K562 (cell line): ENCODE measurements around the gene FRMD3.

Experiments used
- EP300 ChIP-seq: IDR thresholded peaks from 2 replicates; pipeline ENCODE4 v1.6.1; 2012; ENCODE audit warnings: low read length, improper control_type of control experiment
- EZH2 ChIP-seq: IDR thresholded peaks from 2 replicates; pipeline ENCODE4 v1.6.1; 2012; ENCODE audit warnings: low read depth, mild to moderate bottlenecking, inconsistent platforms, low read length, borderline replicate concordance
- JUN ChIP-seq, 2 experiments: sonication (generic) in 1 of 2; formaldehyde crosslinking in 1 of 2; IDR thresholded peaks; 2 replicates each; pipeline versions ENCODE4 v1.6.1 to v1.8.0; 2012 to 2022; ENCODE audit warnings: borderline replicate concordance in 2 of 2, mild to moderate bottlenecking in 2 of 2, improper control_type of control experiment in 1 of 2, low read depth in 1 of 2, low read length in 1 of 2, missing genetic modification reagents in 1 of 2
- MEIS2 ChIP-seq: fragments of 450-650 bp; IDR thresholded peaks from 2 replicates; pipeline ENCODE4 v1.6.1; 2014; ENCODE audit warnings: mild to moderate bottlenecking; ENCODE audit not compliant: partially characterized antibody
- MTF1 ChIP-seq: fragments of 250-450 bp; sonication (Bioruptor Pico); IDR thresholded peaks from 2 replicates; pipeline ENCODE4 v1.9.0; 2021; ENCODE audit warnings: moderate library complexity, mild to moderate bottlenecking, inconsistent platforms, borderline replicate concordance
- POLR2A ChIP-seq: fragments of 450-650 bp; conservative IDR thresholded peaks from 2 replicates; pipeline ENCODE4 v1.6.1; 2016
- POLR2AphosphoS2 ChIP-seq: IDR thresholded peaks from 2 replicates; pipeline ENCODE4 v1.6.1; 2012; ENCODE audit warnings: low read length, improper control_type of control experiment
- RAD21 ChIP-seq, 2 experiments: fragments of 250-450 bp in 1 of 2; fragments of 450-650 bp in 1 of 2; sonication (Bioruptor Pico) in 1 of 2; formaldehyde crosslinking in 1 of 2; IDR thresholded peaks in 1 of 2; conservative IDR thresholded peaks in 1 of 2; 2 replicates each; pipeline versions ENCODE4 v1.4.0 to v1.8.0; 2020 to 2022; ENCODE audit warnings: mild to moderate bottlenecking in 2 of 2, moderate library complexity in 1 of 2
- SNIP1 ChIP-seq: fragments of 450-650 bp; IDR thresholded peaks from 2 replicates; pipeline ENCODE4 v1.7.1; 2017; ENCODE audit warnings: low read depth, mild to moderate bottlenecking
- TEAD1 ChIP-seq, 2 experiments: fragments of 450-650 bp in 1 of 2; sonication (generic) in 1 of 2; formaldehyde crosslinking; IDR thresholded peaks; 2 replicates each; pipeline versions ENCODE4 v1.4.0 to v1.8.0; 2020 to 2022; ENCODE audit warnings: mild to moderate bottlenecking in 2 of 2, missing genetic modification reagents in 1 of 2
- ZNF124 ChIP-seq: sonication (generic); formaldehyde crosslinking; IDR thresholded peaks from 2 replicates; pipeline ENCODE4 v1.8.1; 2022; ENCODE audit warnings: missing genetic modification reagents
- TF ChIP-seq, protein P1 (sequence below): IDR thresholded peaks from 2 replicates; pipeline ENCODE4 v1.6.1; 2016; ENCODE audit warnings: missing genetic modification characterization, missing compliant biosample characterization
- TF ChIP-seq, protein P2 (sequence below): sonication (generic); formaldehyde crosslinking; IDR thresholded peaks from 2 replicates; pipeline ENCODE4 v1.9.0; 2022; ENCODE audit warnings: mild to moderate bottlenecking, missing genetic modification reagents
- TF ChIP-seq, protein P3 (sequence below): sonication (generic); formaldehyde crosslinking; IDR thresholded peaks from 2 replicates; pipeline ENCODE4 v1.8.0; 2022; ENCODE audit warnings: missing genetic modification reagents, mild to moderate bottlenecking, borderline replicate concordance

DNA sequence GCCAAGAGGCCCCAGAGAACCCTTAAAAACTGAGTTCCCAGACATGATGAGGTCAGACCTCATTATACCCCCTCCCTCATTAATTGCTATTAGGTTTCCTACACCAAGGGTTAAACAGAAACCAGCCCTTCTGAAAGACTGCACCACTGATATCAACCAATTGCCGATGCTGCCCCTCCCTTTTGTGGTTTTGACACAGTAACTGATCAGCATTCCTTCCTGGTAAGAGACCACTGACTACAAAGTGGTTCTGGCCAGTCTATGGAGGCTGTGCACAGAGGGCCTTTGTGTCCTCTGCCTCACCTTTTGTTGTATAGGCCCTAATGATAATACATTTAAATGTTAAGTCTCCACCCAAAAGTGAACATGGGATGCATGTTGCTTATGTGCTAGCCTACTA, 201.5 kb downstream of the FRMD3 start:
- no peak for TF ChIP-seq MEIS2
- no peak for TF ChIP-seq JUN (IDR thresholded peaks at IDR 0.05; ENCODE audit: borderline replicate concordance, low read depth, low read length)
- TF ChIP-seq JUN (CRISPR knock-in tag; IDR thresholded peaks at IDR 0.05; ENCODE audit: borderline replicate concordance) = no peak
- TF ChIP-seq, protein P1, sequence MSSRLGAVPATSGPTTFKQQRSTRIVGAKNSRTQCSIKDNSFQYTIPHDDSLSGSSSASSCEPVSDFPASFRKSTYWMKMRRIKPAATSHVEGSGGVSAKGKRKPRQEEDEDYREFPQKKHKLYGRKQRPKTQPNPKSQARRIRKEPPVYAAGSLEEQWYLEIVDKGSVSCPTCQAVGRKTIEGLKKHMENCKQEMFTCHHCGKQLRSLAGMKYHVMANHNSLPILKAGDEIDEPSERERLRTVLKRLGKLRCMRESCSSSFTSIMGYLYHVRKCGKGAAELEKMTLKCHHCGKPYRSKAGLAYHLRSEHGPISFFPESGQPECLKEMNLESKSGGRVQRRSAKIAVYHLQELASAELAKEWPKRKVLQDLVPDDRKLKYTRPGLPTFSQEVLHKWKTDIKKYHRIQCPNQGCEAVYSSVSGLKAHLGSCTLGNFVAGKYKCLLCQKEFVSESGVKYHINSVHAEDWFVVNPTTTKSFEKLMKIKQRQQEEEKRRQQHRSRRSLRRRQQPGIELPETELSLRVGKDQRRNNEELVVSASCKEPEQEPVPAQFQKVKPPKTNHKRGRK (tag) = no peak
- TF ChIP-seq, protein P2, sequence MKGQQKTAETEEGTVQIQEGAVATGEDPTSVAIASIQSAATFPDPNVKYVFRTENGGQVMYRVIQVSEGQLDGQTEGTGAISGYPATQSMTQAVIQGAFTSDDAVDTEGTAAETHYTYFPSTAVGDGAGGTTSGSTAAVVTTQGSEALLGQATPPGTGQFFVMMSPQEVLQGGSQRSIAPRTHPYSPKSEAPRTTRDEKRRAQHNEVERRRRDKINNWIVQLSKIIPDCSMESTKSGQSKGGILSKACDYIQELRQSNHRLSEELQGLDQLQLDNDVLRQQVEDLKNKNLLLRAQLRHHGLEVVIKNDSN (CRISPR knock-in tag) = no peak
- no peak for TF ChIP-seq TEAD1 (CRISPR knock-in tag; IDR thresholded peaks at IDR 0.05)
- TF ChIP-seq RAD21 (CRISPR knock-in tag; conservative IDR thresholded peaks at IDR 0.05 in 1 of 2, IDR thresholded peaks at IDR 0.05 in 1 of 2) = no peak
- TF ChIP-seq ZNF124 = no peak
- TF ChIP-seq SNIP1 = no peak
- no peak for TF ChIP-seq POLR2A
- TF ChIP-seq, protein P3, sequence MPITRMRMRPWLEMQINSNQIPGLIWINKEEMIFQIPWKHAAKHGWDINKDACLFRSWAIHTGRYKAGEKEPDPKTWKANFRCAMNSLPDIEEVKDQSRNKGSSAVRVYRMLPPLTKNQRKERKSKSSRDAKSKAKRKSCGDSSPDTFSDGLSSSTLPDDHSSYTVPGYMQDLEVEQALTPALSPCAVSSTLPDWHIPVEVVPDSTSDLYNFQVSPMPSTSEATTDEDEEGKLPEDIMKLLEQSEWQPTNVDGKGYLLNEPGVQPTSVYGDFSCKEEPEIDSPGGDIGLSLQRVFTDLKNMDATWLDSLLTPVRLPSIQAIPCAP (CRISPR knock-in tag) = no peak
- TF ChIP-seq EZH2 = no peak
- no peak for TF ChIP-seq POLR2AphosphoS2
- no peak for TF ChIP-seq MTF1 (CRISPR knock-in tag)
- no peak for TF ChIP-seq EP300
